SK-N-SH (cell line): ENCODE results near the gene RDH16.

ENCODE experiments used
- EP300 ChIP-seq, 2 experiments: IDR thresholded peaks; 2 replicates each; pipeline versions ENCODE4 v1.4.0 to v1.6.1; 2012; ENCODE audit warnings: borderline replicate concordance in 1 of 2, low read depth in 1 of 2, low read length in 1 of 2
- EZH2phosphoT487 ChIP-seq: fragments of 200-600 bp; sonication (generic); IDR thresholded peaks from 2 replicates; pipeline ENCODE4 v1.6.1; 2017; ENCODE audit warnings: low read depth, mixed run types, mild to moderate bottlenecking, antibody characterized with exemption, moderate library complexity, borderline replicate concordance
- FOXJ3 ChIP-seq: sonication (generic); formaldehyde crosslinking; IDR thresholded peaks from 2 replicates; pipeline ENCODE4 v1.5.1; 2020; ENCODE audit warnings: mild to moderate bottlenecking, missing genetic modification reagents
- JUND ChIP-seq: IDR thresholded peaks from 2 replicates; pipeline ENCODE4 v1.4.0; 2012
- MAX ChIP-seq: IDR thresholded peaks from 2 replicates; pipeline ENCODE4 v1.4.0; 2012; ENCODE audit warnings: low read depth
- POLR2AphosphoS5 ChIP-seq: IDR thresholded peaks from 2 replicates; pipeline ENCODE4 v1.6.1; 2012; ENCODE audit warnings: low read depth, low read length
- RFX5 ChIP-seq: IDR thresholded peaks from 2 replicates; pipeline ENCODE4 v1.6.1; 2012; ENCODE audit warnings: mild to moderate bottlenecking, improper control_type of control experiment, low read length
- SIN3A ChIP-seq: IDR thresholded peaks from 2 replicates; pipeline ENCODE4 v1.6.1; 2012; ENCODE audit warnings: low read depth, mild to moderate bottlenecking, low read length, moderate library complexity, borderline replicate concordance
- SMC3 ChIP-seq: IDR thresholded peaks from 2 replicates; pipeline ENCODE4 v1.6.1; 2012; ENCODE audit warnings: low read depth, low read length, improper control_type of control experiment
- TAF1 ChIP-seq: IDR thresholded peaks from 2 replicates; pipeline ENCODE4 v1.6.1; 2012; ENCODE audit warnings: low read depth, mild to moderate bottlenecking, low read length, moderate library complexity, borderline replicate concordance
- USF2 ChIP-seq: fragments of 150-350 bp; IDR thresholded peaks from 2 replicates; pipeline ENCODE4 v1.6.1; 2017; ENCODE audit warnings: antibody characterized with exemption, low read length, low read depth, borderline replicate concordance
- YY1 ChIP-seq: IDR thresholded peaks from 2 replicates; pipeline ENCODE4 v1.4.0; 2012; ENCODE audit warnings: low read depth, mild to moderate bottlenecking
- TF ChIP-seq, protein P1 (sequence below): fragments of 200-600 bp; sonication (generic); IDR thresholded peaks from 2 replicates; pipeline ENCODE4 v1.6.1; 2017; ENCODE audit warnings: antibody characterized with exemption, mild to moderate bottlenecking, moderate library complexity

DNA sequence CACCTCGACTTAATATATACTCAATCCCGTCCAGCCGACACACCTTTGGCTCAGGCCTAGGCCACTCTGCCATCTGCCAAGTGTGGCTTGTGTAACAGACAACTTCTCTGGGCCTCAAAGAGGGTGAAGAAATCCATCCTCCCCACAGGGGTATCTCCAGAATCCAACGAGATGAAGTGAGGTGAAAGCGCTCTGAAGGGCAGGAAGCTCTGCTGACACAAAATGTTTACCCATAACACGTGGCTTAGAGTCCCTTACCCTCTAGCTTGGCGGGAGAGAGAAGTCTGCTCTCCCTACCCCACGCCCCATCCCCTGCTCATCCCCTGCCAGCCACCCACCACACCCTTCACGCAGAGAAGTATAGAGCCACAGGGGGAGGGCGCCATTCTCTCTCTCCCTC lies 35.9 kb upstream of the RDH16 start:
- TF ChIP-seq, protein P1, sequence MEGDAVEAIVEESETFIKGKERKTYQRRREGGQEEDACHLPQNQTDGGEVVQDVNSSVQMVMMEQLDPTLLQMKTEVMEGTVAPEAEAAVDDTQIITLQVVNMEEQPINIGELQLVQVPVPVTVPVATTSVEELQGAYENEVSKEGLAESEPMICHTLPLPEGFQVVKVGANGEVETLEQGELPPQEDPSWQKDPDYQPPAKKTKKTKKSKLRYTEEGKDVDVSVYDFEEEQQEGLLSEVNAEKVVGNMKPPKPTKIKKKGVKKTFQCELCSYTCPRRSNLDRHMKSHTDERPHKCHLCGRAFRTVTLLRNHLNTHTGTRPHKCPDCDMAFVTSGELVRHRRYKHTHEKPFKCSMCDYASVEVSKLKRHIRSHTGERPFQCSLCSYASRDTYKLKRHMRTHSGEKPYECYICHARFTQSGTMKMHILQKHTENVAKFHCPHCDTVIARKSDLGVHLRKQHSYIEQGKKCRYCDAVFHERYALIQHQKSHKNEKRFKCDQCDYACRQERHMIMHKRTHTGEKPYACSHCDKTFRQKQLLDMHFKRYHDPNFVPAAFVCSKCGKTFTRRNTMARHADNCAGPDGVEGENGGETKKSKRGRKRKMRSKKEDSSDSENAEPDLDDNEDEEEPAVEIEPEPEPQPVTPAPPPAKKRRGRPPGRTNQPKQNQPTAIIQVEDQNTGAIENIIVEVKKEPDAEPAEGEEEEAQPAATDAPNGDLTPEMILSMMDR, result no peak
- TF ChIP-seq POLR2AphosphoS5 (no peak), YY1 (no peak), USF2 (no peak), FOXJ3 (no peak), EP300 (IDR thresholded peaks at IDR 0.05; ENCODE audit: borderline replicate concordance in 1 of 2, low read depth in 1 of 2, low read length in 1 of 2) (no peak), RFX5 (no peak), SIN3A (no peak), EZH2phosphoT487 (no peak), SMC3 (no peak), TAF1 (no peak), MAX (no peak), JUND (no peak)
